BJ (cell line): ENCODE results near the gene ARIH2. TPM values are rescaled to one million over a fixed set of nuclear protein-coding genes. Genes with fewer than 3 reads are reported as not detected.
A peak's percentile ranks its signal among the peaks of the same experiment; 100 is the strongest.
"Not testable (repeated sequence)": the region's sequence is repeated elsewhere in the genome, so short reads cannot be mapped to it uniquely, and the experiment has no call there.

Experiments used
- CTCF ChIA-PET: fragments of 350-600 bp; formaldehyde crosslinking; extraction: SDS; loops from one replicate; lab custom pipeline; 2021; ENCODE audit warnings: antibody characterized with exemption, inconsistent platforms; lab: Yijun Ruan, JAX
- POLR2A ChIA-PET: fragments of 300-600 bp; sonication (Branson Sonifier 250); formaldehyde crosslinking; extraction: SDS; loops from one replicate; lab custom pipeline; 2021; ENCODE audit warnings: antibody characterized with exemption; lab: Charles Lee
- DNase-seq: peaks from one replicate; pipeline ENCODE4 v3.0.0-alpha.2; 2011; ENCODE audit warnings: low read depth
- H3K27me3 ChIP-seq: 2 replicates; pipeline ENCODE4 v1.6.0; 2011; ENCODE audit warnings: low read length; ENCODE audit not compliant: control insufficient read depth, insufficient read depth
- H3K36me3 ChIP-seq: 2 replicates; pipeline ENCODE4 v1.5.1; 2011; ENCODE audit warnings: low read length; ENCODE audit not compliant: control insufficient read depth, insufficient read depth
- H3K4me3 ChIP-seq: 2 replicates; pipeline ENCODE4 v1.5.1; 2011; ENCODE audit warnings: low read depth, mild to moderate bottlenecking, control low read depth, low read length
- CTCF ChIP-seq: IDR thresholded peaks from 2 replicates; pipeline ENCODE4 v1.5.1; 2011; ENCODE audit warnings: low read depth, mild to moderate bottlenecking, control low read depth, inconsistent platforms, low read length, moderate library complexity; ENCODE audit not compliant: insufficient read depth
- polyA plus RNA-seq: library from polyadenylated mRNA; depleted of rRNA; stranded (reverse); fragments of >200 nt; gene quantifications from 2 replicates; pipeline ENCODE4 v1.2.3, GENCODE V29; 2011

ARIH2 gene
- polyA plus RNA-seq, 1 experiment: 96.7 TPM

DNA sequence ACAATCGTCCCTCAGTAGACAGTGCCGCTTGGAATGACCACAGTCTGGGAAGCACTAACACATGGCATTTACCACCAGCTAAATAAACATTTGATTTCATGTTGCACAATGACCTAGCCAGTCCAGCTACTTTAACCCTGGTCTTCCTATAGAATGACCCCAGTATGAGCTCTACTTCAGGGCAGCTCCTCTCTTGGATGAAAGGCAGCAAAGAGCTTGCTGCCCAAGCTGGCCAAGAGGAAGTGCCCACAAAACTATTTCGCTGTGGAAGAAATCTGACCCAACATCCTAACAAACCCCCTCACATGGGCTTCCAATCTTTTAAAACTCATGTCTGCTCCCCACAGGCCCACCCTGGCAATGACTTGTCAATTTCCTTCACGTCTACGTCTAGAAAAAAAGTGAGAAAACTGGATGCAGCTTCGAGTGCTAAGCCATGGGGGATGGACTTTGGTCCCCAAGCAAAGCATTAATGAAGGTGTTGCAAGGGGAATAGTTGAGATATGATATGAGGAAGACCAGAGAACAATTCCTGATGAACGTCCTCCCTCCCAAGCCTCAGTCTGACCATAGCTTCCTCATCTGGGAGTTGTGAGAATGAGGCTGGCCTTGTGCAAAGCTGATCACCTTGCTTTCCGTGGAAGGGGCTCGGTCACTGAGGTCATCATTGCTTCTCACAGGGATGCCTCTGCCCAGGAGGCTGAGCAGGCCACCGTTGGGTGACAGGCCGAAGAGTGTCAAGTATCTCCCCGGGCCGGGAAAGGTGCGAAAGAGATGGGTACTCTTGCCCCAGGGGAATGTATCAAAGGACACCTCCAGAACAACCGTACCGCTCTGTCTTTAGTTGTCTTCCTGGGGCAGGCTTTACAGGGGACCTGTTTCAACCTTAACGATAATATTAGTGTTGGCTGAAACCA is 20.9 kb upstream of the ARIH2 start:
- POLR2A ChIA-PET: interaction anchor here (0.5 to 0.9 kb wide), 2 partner anchors 85 to 110 kb away, joined by 3 to 4 read pairs; partner anchors contain the start of gene WDR6
- DNase-seq: no peak
- CTCF ChIA-PET: interaction anchor here (1.4 kb wide), 1 partner anchor 10 kb away, joined by 3 read pairs; no protein-coding TSS in a partner anchor
- peak overlapping the region; percentile 86 for H3K4me3 ChIP-seq
- TF ChIP-seq CTCF: no peak
- no peaks in the 10 kb centered on the region for H3K27me3 ChIP-seq
- H3K36me3 ChIP-seq: no peaks in the 10 kb centered on the region

DNA sequence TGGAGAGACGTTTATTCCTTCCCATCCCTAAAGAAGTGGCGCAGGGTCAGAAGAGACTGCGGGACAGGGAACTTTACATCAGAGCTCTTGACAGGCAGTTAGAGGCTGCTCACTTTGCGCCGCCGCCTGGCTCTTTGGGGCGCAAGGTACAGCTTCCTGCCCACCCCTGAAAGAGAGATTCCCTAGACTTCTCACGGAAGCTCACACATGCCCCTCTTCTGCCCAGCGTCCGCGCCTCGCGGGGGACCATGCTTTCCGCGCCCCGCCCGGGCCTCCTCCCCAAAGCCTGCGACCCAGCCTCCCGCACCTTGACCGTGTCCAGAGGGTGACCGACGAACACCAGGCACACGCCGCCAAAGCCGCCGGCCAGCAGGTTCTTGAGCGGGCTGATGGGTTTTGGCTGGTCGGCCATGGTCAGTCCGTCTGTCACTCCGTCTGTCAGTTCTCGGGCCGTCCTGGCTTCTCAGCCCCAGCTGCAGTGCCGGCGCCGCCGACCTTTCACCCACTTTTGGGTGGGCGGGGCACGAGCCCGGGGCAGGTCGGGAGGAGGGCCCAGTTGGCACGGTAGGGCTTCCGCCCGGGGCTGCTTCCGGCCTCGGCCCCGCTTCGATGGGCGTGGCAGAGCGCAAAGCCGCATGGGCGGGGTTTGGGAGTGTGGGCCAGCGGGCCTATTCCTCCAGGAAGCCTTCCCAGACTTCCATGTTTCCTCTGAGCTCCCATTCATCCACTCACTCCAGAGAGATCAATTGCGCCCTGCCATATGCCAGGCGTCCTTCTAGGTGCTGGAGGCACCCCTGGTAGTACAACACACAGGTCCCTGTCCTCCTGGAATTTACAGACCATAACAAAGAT is 20.0 kb upstream of the ARIH2 start, which contains the start of gene SLC25A20:
SLC25A20 (minus strand) TSS at position 500 of the 852 bp plus-strand sequence; CDS start at position 412, 88 bp downstream.
- H3K4me3 ChIP-seq: peak within 1 kb of the TSS; percentile 86
- H3K36me3 ChIP-seq: no peaks in the 10 kb centered on the region
- peak; percentile 29 for DNase-seq
- no peaks in the 10 kb centered on the region for H3K27me3 ChIP-seq
- CTCF ChIA-PET: interaction anchor here (1.4 kb wide), 1 partner anchor 11 kb away, joined by 3 read pairs; no protein-coding TSS in a partner anchor
- no peak for TF ChIP-seq CTCF
- POLR2A ChIA-PET: interaction anchor here (0.9 kb wide), 1 partner anchor 109 kb away, joined by 3 read pairs; the partner anchor contains the start of gene WDR6

DNA sequence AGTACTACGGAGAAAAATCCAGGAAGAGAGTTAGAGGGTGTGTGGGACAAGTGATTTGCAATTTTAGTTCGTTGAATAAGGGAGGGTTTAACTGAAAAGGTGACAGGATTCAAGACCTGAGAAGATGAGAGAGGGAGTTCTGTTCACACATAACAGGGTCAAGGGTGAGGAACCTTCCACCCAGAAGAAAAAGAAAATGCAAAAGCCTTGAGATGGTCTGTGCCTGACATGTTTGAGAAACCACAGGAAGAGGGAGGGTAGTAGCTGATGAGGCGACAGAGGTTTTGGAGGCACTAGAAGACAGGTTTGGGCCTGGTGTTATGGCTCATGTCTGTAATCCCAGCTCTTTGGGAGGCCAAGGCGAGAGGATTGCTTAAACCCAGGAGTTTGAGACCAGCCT is 19.4 kb upstream of the ARIH2 start:
- no peak for TF ChIP-seq CTCF
- DNase-seq: no peak
- ChIA-PET CTCF (interaction anchor here (0.6 kb wide), 1 partner anchor 13 kb away, joined by 3 read pairs; no protein-coding TSS in a partner anchor), POLR2A (no interaction called here)
- Histone ChIP-seq H3K36me3 (no peaks in the 10 kb centered on the region), H3K27me3 (no peaks in the 10 kb centered on the region), H3K4me3 (peak overlapping the region; percentile 86)

GRCh38 chr3:48907026-48907425 is 11.6 kb upstream of the ARIH2 start:
- POLR2A ChIA-PET, DNase-seq, H3K27me3 ChIP-seq, H3K36me3 ChIP-seq, CTCF ChIA-PET, H3K4me3 ChIP-seq: not testable (repeated sequence)

DNA sequence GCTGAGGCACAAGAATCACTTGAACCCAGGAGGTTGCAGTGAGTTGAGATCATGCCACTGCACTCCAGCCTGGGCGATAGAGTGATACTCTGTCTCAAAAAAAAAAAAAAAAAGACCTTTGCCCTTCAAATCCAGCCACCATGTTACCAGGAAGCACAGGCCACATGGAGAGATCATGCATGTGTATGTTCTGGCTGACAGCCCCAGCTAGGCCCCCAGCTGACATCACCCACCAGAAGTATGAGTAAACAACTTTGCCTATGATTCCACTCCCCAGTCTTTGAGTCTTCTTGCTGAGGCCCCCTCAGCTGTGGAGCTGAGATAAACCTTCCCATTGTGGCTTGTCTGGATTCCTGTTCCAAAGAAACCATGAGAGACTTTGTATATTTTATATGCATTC is 3.3 kb upstream of the ARIH2 start:
- no peak overlapping the region for H3K4me3 ChIP-seq
- POLR2A ChIA-PET: no interaction called here
- no peak for DNase-seq
- TF ChIP-seq CTCF: no peak
- CTCF ChIA-PET: interaction anchor here (0.6 to 1.3 kb wide), 3 partner anchors 9 to 1587 kb away, joined by 3 read pairs; no protein-coding TSS in a partner anchor
- no peaks in the 10 kb centered on the region for H3K27me3 ChIP-seq
- H3K36me3 ChIP-seq: no peaks in the 10 kb centered on the region
